ENCODE data around the gene DZANK1.
A peak's percentile ranks its signal among the peaks of the same experiment; 100 is the strongest.
"Not testable (repeated sequence)": the region's sequence is repeated elsewhere in the genome, so short reads cannot be mapped to it uniquely, and the experiment has no call there.

DZANK1 gene

GRCh38 chr20:18443886-18444285, 22.9 kb downstream of the DZANK1 start:
- FAIRE-seq (no peak), DNase-seq (ENCODE audit: extremely low spot score, insufficient read length, low read depth) (no peak)

GRCh38 chr20:18440403-18440802, 26.4 kb downstream of the DZANK1 start:
- DNase-seq (ENCODE audit: extremely low spot score, insufficient read length, low read depth) = no peak
- FAIRE-seq = no peak

- FAIRE-seq (no peak), DNase-seq (ENCODE audit: extremely low spot score, insufficient read length, low read depth) (no peak)
Observed at GRCh38 chr20:18436847-18437246, 30.0 kb downstream of the DZANK1 start.

GRCh38 chr20:18431206-18431605, 35.6 kb downstream of the DZANK1 start:
- DNase-seq (ENCODE audit: extremely low spot score, insufficient read length, low read depth) (no peak), FAIRE-seq (no peak)

GRCh38 chr20:18430172-18430826, 36.5 kb downstream of the DZANK1 start:
- FAIRE-seq (no peak), DNase-seq (ENCODE audit: extremely low spot score, insufficient read length, low read depth) (no peak)

GRCh38 chr20:18428490-18429173, 38.2 kb downstream of the DZANK1 start:
- DNase-seq (ENCODE audit: extremely low spot score, insufficient read length, low read depth) (no peak), FAIRE-seq (no peak)

GRCh38 chr20:18427214-18427613, 39.6 kb downstream of the DZANK1 start:
- no peak for FAIRE-seq

GRCh38 chr20:18421608-18422007, 45.2 kb downstream of the DZANK1 start:
- FAIRE-seq = no peak
- DNase-seq (ENCODE audit: extremely low spot score, insufficient read length, low read depth) = no peak

More at GRCh38 chr20:18427214-18427613, 39.6 kb downstream of the DZANK1 start:
- no peak for DNase-seq (ENCODE audit: extremely low spot score, insufficient read length, low read depth)

GRCh38 chr20:18416486-18416885, 50.3 kb downstream of the DZANK1 start:
- no peak for DNase-seq (ENCODE audit: extremely low spot score, insufficient read length, low read depth)
- no peak for FAIRE-seq

GRCh38 chr20:18414140-18414539, 52.7 kb downstream of the DZANK1 start:
- DNase-seq (ENCODE audit: extremely low spot score, insufficient read length, low read depth) = no peak
- no peak for FAIRE-seq

- DNase-seq (ENCODE audit: extremely low spot score, insufficient read length, low read depth) (no peak), FAIRE-seq (peak; percentile 80)
Observed at GRCh38 chr20:18412221-18412901, 54.5 kb downstream of the DZANK1 start.

GRCh38 chr20:18405826-18406225, 61.0 kb downstream of the DZANK1 start:
- no peak for DNase-seq (ENCODE audit: extremely low spot score, insufficient read length, low read depth)
- no peak for FAIRE-seq

- DNase-seq (ENCODE audit: extremely low spot score, insufficient read length, low read depth) = no peak
- no peak for FAIRE-seq
Observed at GRCh38 chr20:18404172-18404571, 62.7 kb downstream of the DZANK1 start.

- no peak for DNase-seq (ENCODE audit: extremely low spot score, insufficient read length, low read depth)
- no peak for FAIRE-seq
Observed at GRCh38 chr20:18403269-18403668, 63.6 kb downstream of the DZANK1 start.

- no peak for DNase-seq (ENCODE audit: extremely low spot score, insufficient read length, low read depth)
- no peak for FAIRE-seq
Observed at GRCh38 chr20:18401305-18401704, 65.5 kb downstream of the DZANK1 start.

GRCh38 chr20:18400460-18400859, 66.4 kb downstream of the DZANK1 start:
- no peak for FAIRE-seq

GRCh38 chr20:18398713-18399112, 68.1 kb downstream of the DZANK1 start:
- FAIRE-seq; DNase-seq (ENCODE audit: extremely low spot score, insufficient read length, low read depth): not testable (repeated sequence)

More at GRCh38 chr20:18400460-18400859, 66.4 kb downstream of the DZANK1 start:
- DNase-seq (ENCODE audit: extremely low spot score, insufficient read length, low read depth) = no peak

- DNase-seq (ENCODE audit: extremely low spot score, insufficient read length, low read depth) (no peak), FAIRE-seq (no peak)
Observed at GRCh38 chr20:18397030-18397429, 69.8 kb downstream of the DZANK1 start.

- no peak for FAIRE-seq
- DNase-seq (ENCODE audit: extremely low spot score, insufficient read length, low read depth) = no peak
Observed at GRCh38 chr20:18395544-18395943, 71.3 kb downstream of the DZANK1 start.

- DNase-seq (ENCODE audit: extremely low spot score, insufficient read length, low read depth) (no peak), FAIRE-seq (no peak)
Observed at GRCh38 chr20:18394363-18394762, 72.5 kb downstream of the DZANK1 start.

GRCh38 chr20:18391686-18392085, 75.1 kb downstream of the DZANK1 start:
- DNase-seq (ENCODE audit: extremely low spot score, insufficient read length, low read depth) (no peak), FAIRE-seq (no peak)
